Measurements from ENCODE around the gene MPST. TPM values are rescaled to one million over a fixed set of nuclear protein-coding genes. Genes with fewer than 3 reads are reported as not detected.

The MPST gene
- total and polyA plus RNA-seq, 12 donors, result 27.1 to 192 (median 47.0) TPM

GRCh38 chr22:36977401-36977861 lies 42.1 kb upstream of the MPST start:
- peaks cover 0 to 11% (median 5%) of the 10 kb centered on the region in 9 donors for H3K4me1 ChIP-seq
- no peaks in the 10 kb centered on the region for H3K9me3 ChIP-seq
- peak overlapping the region in 2 of 10 donors; percentile 16 to 80 for H3K27ac ChIP-seq
- ATAC-seq (peak; percentile 61 to 83 (median 72)), DNase-seq (peak; percentile 36 to 63)
- peaks cover 0 to 20% (median 4%) of the 10 kb centered on the region in 7 donors for H3K27me3 ChIP-seq
- peak in 6 of 9 donors; percentile 5 to 39 (median 28) for TF ChIP-seq CTCF (IDR thresholded peaks at IDR 0.05)
- H3K4me3 ChIP-seq, result peak overlapping the region in 9 of 10 donors; percentile 24 to 57 (median 52)
- intact Hi-C loops (cut with DNase I), result loop anchor here in 8 of 10 donors (5.0 to 10.0 kb wide), 5 partner anchors 65 to 195 kb away; no protein-coding TSS in a partner anchor
- no peaks in the 10 kb centered on the region for H3K36me3 ChIP-seq
- 19 to 22% methylated on average over 13 of the region's 13 CpGs for WGBS, 2 donors

- Histone ChIP-seq H3K4me1 (peaks cover 0 to 11% (median 5%) of the 10 kb centered on the region in 9 donors), H3K36me3 (no peaks in the 10 kb centered on the region), H3K4me3 (peak overlapping the region in 9 of 10 donors; percentile 24 to 57 (median 52)), H3K9me3 (no peaks in the 10 kb centered on the region), H3K27me3 (peaks cover 0 to 26% (median 11%) of the 10 kb centered on the region in 7 donors), H3K27ac (peak overlapping the region in 2 of 10 donors; percentile 16 to 80)
- intact Hi-C loops (cut with DNase I), result loop anchor here (1.0 to 10.0 kb wide), 9 partner anchors 64 to 197 kb away; no protein-coding TSS in a partner anchor
- peak; percentile 90 to 99 (median 96) for TF ChIP-seq CTCF (IDR thresholded peaks at IDR 0.05)
- peak; percentile 90 to 91 for DNase-seq
- peak; percentile 94 to 98 (median 97) for ATAC-seq
- WGBS, 2 donors, result 17% methylated on average over 18 of the region's 18 CpGs
These were observed 41.4 kb upstream of the MPST start for GRCh38 chr22:36977947-36978660.

- WGBS, 2 donors, result 88 to 89% methylated on average over 13 of the region's 13 CpGs
- intact Hi-C loops (cut with DNase I), result loop anchor here (2.0 to 10.0 kb wide), 7 partner anchors 63 to 198 kb away; no protein-coding TSS in a partner anchor
These were observed 40.3 kb upstream of the MPST start for GRCh38 chr22:36979016-36979910.

More at GRCh38 chr22:36979016-36979910, 40.3 kb upstream of the MPST start:
- Histone ChIP-seq H3K36me3 (no peaks in the 10 kb centered on the region), H3K4me1 (peaks cover 0 to 11% (median 5%) of the 10 kb centered on the region in 9 donors), H3K9me3 (no peaks in the 10 kb centered on the region), H3K27me3 (peaks cover 0 to 35% (median 16%) of the 10 kb centered on the region in 7 donors), H3K4me3 (no peak overlapping the region), H3K27ac (no peak overlapping the region)
- DNase-seq, result no peak
- ATAC-seq, result no peak
- no peak for TF ChIP-seq CTCF (IDR thresholded peaks at IDR 0.05)
